H1 (cell line): Measurements from ENCODE around the gene INPP5A.

Experiments
- EP300 ChIP-seq, 2 experiments: IDR thresholded peaks; 1 replicate in 1 of 2; 2 replicates in 1 of 2; pipeline ENCODE4 v1.6.1; 2011 to 2012; ENCODE audit warnings: low read depth in 2 of 2, low read length in 2 of 2, mild to moderate bottlenecking in 2 of 2, borderline replicate concordance in 1 of 2, inconsistent platforms in 1 of 2, moderate library complexity in 1 of 2
- EZH2 ChIP-seq: fragments of 200-600 bp; sonication (generic); IDR thresholded peaks from 2 replicates; pipeline ENCODE4 v1.7.1; 2012; ENCODE audit warnings: low read depth, mild to moderate bottlenecking, moderate library complexity, low read length, inconsistent platforms; ENCODE audit not compliant: severe bottlenecking
- POLR2A ChIP-seq, 2 experiments: IDR thresholded peaks; 1 replicate in 1 of 2; 2 replicates in 1 of 2; pipeline ENCODE4 v1.6.1; 2011; ENCODE audit warnings: low read depth in 2 of 2, low read length in 2 of 2, mild to moderate bottlenecking in 2 of 2; ENCODE audit errors: control extremely low read depth in 1 of 2
- SP1 ChIP-seq: IDR thresholded peaks from 2 replicates; pipeline ENCODE4 v1.6.1; 2011; ENCODE audit warnings: low read depth, low read length
- YY1 ChIP-seq: IDR thresholded peaks from 2 replicates; pipeline ENCODE4 v1.6.1; 2011; ENCODE audit warnings: low read depth, mild to moderate bottlenecking, low read length
- ZNF274 ChIP-seq: IDR thresholded peaks from 2 replicates; pipeline ENCODE4 v1.7.0; 2012; ENCODE audit warnings: low read length, borderline replicate concordance; ENCODE audit errors: extremely low read depth
- TF ChIP-seq, protein P1 (sequence below), 3 experiments: IDR thresholded peaks; 1 replicate in 2 of 3; 2 replicates in 1 of 3; pipeline versions ENCODE4 v1.5.1 to v1.6.1; 2011; ENCODE audit warnings: low read length in 3 of 3, mild to moderate bottlenecking in 3 of 3, inconsistent platforms in 2 of 3, low read depth in 1 of 3, moderate library complexity in 1 of 3; ENCODE audit not compliant: insufficient read depth in 1 of 3; ENCODE audit errors: control extremely low read depth in 1 of 3

DNA sequence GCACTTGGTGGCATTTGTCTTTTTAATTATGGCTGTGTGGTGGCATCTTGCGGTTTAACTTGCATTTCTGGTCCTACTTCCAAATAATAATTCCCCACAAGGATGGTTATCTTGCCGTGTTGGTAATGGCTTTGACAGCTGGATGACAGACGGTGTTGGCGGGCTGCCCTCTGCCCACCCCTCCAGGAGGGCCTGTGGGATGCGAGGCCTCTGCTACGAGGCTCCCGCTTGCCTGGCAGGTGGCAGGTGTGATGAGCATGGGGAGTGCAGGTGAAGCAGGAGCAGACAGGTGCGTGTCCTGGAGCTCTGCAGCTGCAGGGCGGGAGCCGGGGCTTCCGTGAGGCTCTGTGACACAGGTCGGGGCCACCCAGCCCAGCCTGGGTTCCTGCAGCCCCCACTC lies 11.8 kb downstream of the INPP5A start:
- TF ChIP-seq YY1 (no peak), POLR2A (IDR thresholded peaks at IDR 0.05; ENCODE audit: control extremely low read depth in 1 of 2, low read depth in 2 of 2, low read length in 2 of 2) (no peak), ZNF274 (no peak), SP1 (no peak), EP300 (IDR thresholded peaks at IDR 0.05; ENCODE audit: borderline replicate concordance in 1 of 2, low read depth in 2 of 2, low read length in 2 of 2) (no peak), EZH2 (no peak)
- TF ChIP-seq, protein P1, sequence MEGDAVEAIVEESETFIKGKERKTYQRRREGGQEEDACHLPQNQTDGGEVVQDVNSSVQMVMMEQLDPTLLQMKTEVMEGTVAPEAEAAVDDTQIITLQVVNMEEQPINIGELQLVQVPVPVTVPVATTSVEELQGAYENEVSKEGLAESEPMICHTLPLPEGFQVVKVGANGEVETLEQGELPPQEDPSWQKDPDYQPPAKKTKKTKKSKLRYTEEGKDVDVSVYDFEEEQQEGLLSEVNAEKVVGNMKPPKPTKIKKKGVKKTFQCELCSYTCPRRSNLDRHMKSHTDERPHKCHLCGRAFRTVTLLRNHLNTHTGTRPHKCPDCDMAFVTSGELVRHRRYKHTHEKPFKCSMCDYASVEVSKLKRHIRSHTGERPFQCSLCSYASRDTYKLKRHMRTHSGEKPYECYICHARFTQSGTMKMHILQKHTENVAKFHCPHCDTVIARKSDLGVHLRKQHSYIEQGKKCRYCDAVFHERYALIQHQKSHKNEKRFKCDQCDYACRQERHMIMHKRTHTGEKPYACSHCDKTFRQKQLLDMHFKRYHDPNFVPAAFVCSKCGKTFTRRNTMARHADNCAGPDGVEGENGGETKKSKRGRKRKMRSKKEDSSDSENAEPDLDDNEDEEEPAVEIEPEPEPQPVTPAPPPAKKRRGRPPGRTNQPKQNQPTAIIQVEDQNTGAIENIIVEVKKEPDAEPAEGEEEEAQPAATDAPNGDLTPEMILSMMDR (IDR thresholded peaks at IDR 0.05; ENCODE audit: control extremely low read depth in 1 of 3, insufficient read depth in 1 of 3, low read depth in 1 of 3, low read length in 3 of 3), result no peak
